OCI-LY3 (cell line): ENCODE data around the gene CNOT10.

Experiments used
- CTCF ChIP-seq: fragments of 200-600, 300-600 bp; sonication (generic); IDR thresholded peaks from 2 replicates; pipeline ENCODE4 v1.5.1; 2014; ENCODE audit warnings: antibody characterized with exemption, low read length, low read depth
- EZH2phosphoT487 ChIP-seq: fragments of 200-600 bp; shearing (Covaris generic); IDR thresholded peaks from 2 replicates; pipeline ENCODE4 v1.6.1; 2018; ENCODE audit warnings: antibody characterized with exemption, mixed run types, low read depth

GRCh38 chr3:32820971-32821685 is 136.1 kb downstream of the CNOT10 start:
- TF ChIP-seq CTCF: no peak
- TF ChIP-seq EZH2phosphoT487: no peak
